HT-29 (cell line): Measurements from ENCODE around the gene ZNF850. TPM values are rescaled to one million over a fixed set of nuclear protein-coding genes. Genes with fewer than 3 reads are reported as not detected.

ENCODE experiments used
- DNase-seq: peaks from one replicate; pipeline ENCODE4 v3.0.0-alpha.2; 2015; ENCODE audit warnings: low spot score
- total RNA-seq: library from RNA; depleted of rRNA; stranded (reverse); fragments of >200 nt; shearing (Covaris generic); gene quantifications from 2 replicates; pipeline ENCODE4 v1.2.3, GENCODE V29; 2014; rRNA removed

ZNF850 gene
- total RNA-seq, 1 experiment from 2014 or later, result 0.69 TPM

DNA sequence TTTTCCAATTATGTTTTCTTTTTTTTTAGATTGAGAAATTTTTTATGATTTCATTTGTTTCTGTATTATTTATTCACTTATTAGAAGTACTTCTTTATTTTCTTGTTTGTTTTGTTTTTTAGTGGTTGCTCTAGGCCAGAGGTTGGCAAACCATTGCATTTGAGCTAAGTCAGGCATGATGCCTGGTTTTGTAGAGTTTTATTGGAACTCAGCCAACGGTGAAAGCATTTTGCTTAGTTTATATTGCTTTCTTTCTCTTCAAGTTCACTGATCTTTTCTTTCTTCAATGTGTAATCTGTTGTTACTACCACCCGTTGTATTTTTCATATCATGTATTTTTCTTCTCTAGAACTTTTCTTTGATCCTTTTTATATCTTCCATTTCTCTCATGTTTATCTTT is 65.5 kb downstream of the ZNF850 start:
- no peak for DNase-seq

DNA sequence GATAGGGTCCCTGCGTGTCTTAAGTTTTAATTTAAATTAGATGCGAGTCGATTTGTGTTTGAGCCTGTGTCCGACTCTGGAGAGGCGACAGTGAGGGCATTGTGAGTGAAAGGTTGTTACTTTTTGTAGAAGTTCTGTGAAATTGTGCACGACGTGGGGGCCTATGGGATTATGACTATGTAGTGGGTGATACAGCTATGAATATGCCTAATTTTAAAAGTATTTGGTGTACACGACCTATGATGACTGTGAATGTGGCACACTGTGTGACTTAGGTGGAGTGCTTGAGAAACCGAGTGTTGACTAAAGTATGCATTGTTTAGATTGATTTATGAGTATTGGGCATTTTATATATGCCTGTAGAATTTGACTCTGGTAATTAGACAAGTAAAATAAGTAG is 84.5 kb downstream of the ZNF850 start:
- no peak for DNase-seq

GRCh38 chr19:36687214-36688056 is 85.2 kb downstream of the ZNF850 start, which contains the start of gene ZNF567:
TSS of gene ZNF567 (plus strand) at chr19:36687612. CDS start at chr19:36694868, 7,256 bp downstream.
- peak; percentile 73 for DNase-seq

- no peak for DNase-seq
These were observed 86.0 kb downstream of the ZNF850 start for GRCh38 chr19:36686365-36687213.

DNA sequence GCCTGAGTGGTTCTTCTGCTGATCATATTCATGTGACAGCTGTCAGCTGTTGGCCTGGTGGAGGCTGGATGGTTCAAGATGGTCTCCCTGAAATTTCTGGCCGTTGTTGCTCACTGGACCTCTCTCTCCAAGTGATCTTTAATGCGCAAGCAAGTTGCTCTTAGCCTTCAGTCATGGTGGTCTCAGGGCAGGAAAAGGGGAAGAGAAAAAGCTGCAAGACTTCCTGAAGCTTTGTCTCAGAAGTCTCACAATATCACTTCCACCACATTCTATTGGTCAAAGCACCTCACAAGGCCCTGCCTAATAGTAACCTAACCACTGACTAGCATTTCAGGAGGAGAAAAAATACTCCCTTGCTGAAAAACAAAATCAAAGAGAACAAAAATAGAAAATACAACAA is 86.8 kb downstream of the ZNF850 start:
- DNase-seq, result no peak

DNA sequence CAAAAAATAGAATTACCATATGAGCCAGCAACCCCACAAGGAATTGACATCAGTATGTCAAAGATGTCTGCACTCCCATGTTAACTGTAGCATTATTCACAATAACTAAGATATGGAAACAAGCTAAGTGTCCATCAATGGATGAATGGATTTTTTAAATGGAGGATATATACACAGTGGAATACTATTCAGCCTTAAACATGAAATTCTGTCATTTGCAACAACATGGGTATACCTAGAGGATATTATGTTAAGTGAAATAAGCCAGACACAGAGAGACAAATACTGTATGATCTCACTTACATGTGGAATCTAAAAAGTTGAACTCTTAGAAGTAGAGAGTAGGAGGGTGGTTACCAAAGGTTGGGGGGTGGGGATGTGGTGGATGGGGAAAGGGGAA is 93.2 kb downstream of the ZNF850 start:
- DNase-seq, result no peak

DNA sequence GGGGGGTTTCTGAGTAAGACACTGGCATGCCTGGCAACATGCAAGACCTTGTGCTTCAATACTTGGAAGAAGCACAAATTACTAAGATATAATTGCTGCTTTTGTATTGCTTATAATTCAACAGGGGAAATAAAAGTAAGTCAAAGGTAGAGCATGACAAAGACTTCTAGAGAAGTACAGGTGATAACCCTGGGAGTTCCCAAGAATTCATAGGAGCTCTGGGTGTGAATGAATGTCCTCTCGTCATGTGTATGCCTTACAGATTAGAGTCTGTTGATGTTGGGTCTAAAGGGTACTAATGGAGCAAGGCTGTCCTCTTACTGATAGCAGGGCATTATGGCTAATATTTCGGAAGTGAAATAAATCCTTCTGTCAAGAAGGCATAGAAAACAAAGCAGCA is 98.4 kb downstream of the ZNF850 start:
- DNase-seq, result no peak

GRCh38 chr19:36672368-36672767 is 100.2 kb downstream of the ZNF850 start:
- no peak for DNase-seq

- DNase-seq, result no peak
These were observed 104.0 kb downstream of the ZNF850 start for GRCh38 chr19:36668646-36669045.

- DNase-seq, result no peak
These were observed 106.8 kb downstream of the ZNF850 start for GRCh38 chr19:36665832-36666231.

Other genes starting within 250 kb of the ZNF850 start
- gene ZNF260, start 244.5 kb downstream of the ZNF850 start, total RNA-seq, result 0.13 and 0.31 TPM in 2 replicates
- 0.25 and 0.44 TPM in 2 replicates for gene ZNF529, start 199.5 kb downstream of the ZNF850 start, total RNA-seq
- gene ZNF382, start 167.5 kb downstream of the ZNF850 start, total RNA-seq, result not detected in 2 replicates
- gene ZNF461, start 106.0 kb downstream of the ZNF850 start, total RNA-seq, result not detected in 2 replicates
- 0.41 and 0.86 TPM in 2 replicates for gene ZNF567, start 85.2 kb downstream of the ZNF850 start, total RNA-seq
- gene ZNF790, start 65.6 kb upstream of the ZNF850 start, total RNA-seq, result 0.37 TPM in 1 of 2 replicates, not detected in the other
- not detected in 2 replicates for gene ZNF345, start 78.1 kb upstream of the ZNF850 start, total RNA-seq
- gene ZNF829, start 143.5 kb upstream of the ZNF850 start, total RNA-seq, result not detected in 2 replicates
- not detected in 2 replicates for gene ZNF568, start 143.5 kb upstream of the ZNF850 start, total RNA-seq